HepG2 (cell line): ENCODE results near the gene IL5RA. TPM values are rescaled to one million over a fixed set of nuclear protein-coding genes. Genes with fewer than 3 reads are reported as not detected.

ENCODE experiments used
- ATAC-seq: fragments of 200-7000 bp; cut with Tn5 transposase; 3 replicates; pipeline ENCODE4 v1.9.1; 2020; ENCODE audit warnings: mild to moderate bottlenecking, moderate library complexity
- BruUV-seq: library from RNA; stranded (reverse); fragments of 400-500 nt; replicated peaks from 2 replicates; lab custom pipeline; 2021; lab: Mats Ljungman, UMichigan
- CTCF ChIA-PET: fragments of 300-600 bp; formaldehyde crosslinking; extraction: SDS; loops from one replicate; lab custom pipeline; 2021; ENCODE audit warnings: low total read pairs, inconsistent platforms, low intra/inter-chr PET ratio; lab: Yijun Ruan, JAX
- POLR2A ChIA-PET: fragments of 350-600 bp; sonication (Branson Sonifier 250); formaldehyde crosslinking; loops from one replicate; lab custom pipeline; 2020; ENCODE audit warnings: antibody characterized with exemption, inconsistent platforms; lab: Yijun Ruan, JAX
- DNase-seq: peaks from one replicate; pipeline ENCODE4 v3.0.0-alpha.2; 2015; ENCODE audit warnings: low spot score
- FAIRE-seq: peaks from 3 replicates; lab custom pipeline; 2011; peaks lifted over from hg19 to GRCh38; lab: Jason Lieb, UNC
- H2AFZ ChIP-seq: one replicate; pipeline ENCODE4 v1.6.1; 2011; ENCODE audit warnings: low read length, inconsistent platforms
- H3K27ac ChIP-seq: fragments of 300-600 bp; 3 replicates; pipeline ENCODE4 v1.8.0; 2011; ENCODE audit warnings: mixed run types, mild to moderate bottlenecking, mixed read lengths, low read length, inconsistent platforms; ENCODE audit not compliant: insufficient read depth; ENCODE audit errors: extremely low read length
- H3K27me3 ChIP-seq, 2 experiments: fragments of 200-600 bp in 1 of 2; 2 replicates in 1 of 2; 3 replicates in 1 of 2; pipeline versions ENCODE4 v1.6.0 to v1.8.0; 2011; ENCODE audit warnings: low read length in 2 of 2, mild to moderate bottlenecking in 2 of 2, moderate library complexity in 2 of 2, inconsistent platforms in 1 of 2; ENCODE audit not compliant: insufficient read depth in 2 of 2, control insufficient read depth in 1 of 2
- H3K36me3 ChIP-seq, 2 experiments: fragments of 200-600 bp in 1 of 2; replicated peaks in 1 of 2; 2 replicates in 1 of 2; 3 replicates in 1 of 2; pipeline versions ENCODE4 v1.5.1 to v1.8.0; 2011; ENCODE audit warnings: low read length in 2 of 2, inconsistent platforms in 1 of 2; ENCODE audit not compliant: insufficient read depth in 2 of 2, control insufficient read depth in 1 of 2
- H3K4me1 ChIP-seq: 2 replicates; pipeline ENCODE4 v1.5.1; 2012; ENCODE audit warnings: low read length, inconsistent platforms; ENCODE audit not compliant: insufficient read depth
- H3K4me2 ChIP-seq: 2 replicates; pipeline ENCODE4 v1.6.0; 2011; ENCODE audit warnings: low read depth, low read length, inconsistent platforms
- H3K4me3 ChIP-seq, 3 experiments: fragments of 200-600 bp in 1 of 3; sonication (generic), shearing (Covaris generic) in 1 of 3; replicated peaks in 1 of 3; 2 replicates each; pipeline ENCODE4 v1.5.1; 2011 to 2016; ENCODE audit warnings: low read length in 3 of 3, inconsistent platforms in 2 of 3, low read depth in 2 of 3, mild to moderate bottlenecking in 2 of 3, control low read depth in 1 of 3, mixed read lengths in 1 of 3; ENCODE audit not compliant: insufficient read depth in 1 of 3
- H3K79me2 ChIP-seq: one replicate; pipeline ENCODE4 v1.6.1; 2011; ENCODE audit warnings: low read length, inconsistent platforms; ENCODE audit not compliant: insufficient read depth
- H3K9ac ChIP-seq: 2 replicates; pipeline ENCODE4 v1.6.0; 2011; ENCODE audit warnings: mild to moderate bottlenecking, low read depth, low read length, inconsistent platforms; ENCODE audit not compliant: insufficient read depth
- H3K9me3 ChIP-seq: 2 replicates; pipeline ENCODE4 v1.5.1; 2012; ENCODE audit warnings: mild to moderate bottlenecking, low read length
- H4K20me1 ChIP-seq: 2 replicates; pipeline ENCODE4 v1.6.0; 2011; ENCODE audit warnings: inconsistent platforms, mild to moderate bottlenecking, low read length, moderate library complexity; ENCODE audit not compliant: insufficient read depth
- CENPX ChIP-seq: sonication (generic); formaldehyde crosslinking; IDR thresholded peaks from 2 replicates; pipeline ENCODE4 v1.9.0; 2021; ENCODE audit warnings: mild to moderate bottlenecking, missing genetic modification reagents, moderate library complexity
- HDAC1 ChIP-seq: sonication (generic); formaldehyde crosslinking; IDR thresholded peaks from 2 replicates; pipeline ENCODE4 v1.5.1; 2020; ENCODE audit warnings: mild to moderate bottlenecking, missing genetic modification reagents
- KLF9 ChIP-seq: IDR thresholded peaks from 2 replicates; pipeline ENCODE4 v1.6.1; 2016; ENCODE audit warnings: low read depth
- PRMT3 ChIP-seq: sonication (generic); formaldehyde crosslinking; IDR thresholded peaks from 2 replicates; pipeline ENCODE4 v1.8.1; 2022; ENCODE audit warnings: low read depth, mild to moderate bottlenecking, moderate library complexity, missing genetic modification reagents, borderline replicate concordance
- RARG ChIP-seq: sonication (generic); formaldehyde crosslinking; IDR thresholded peaks from 2 replicates; pipeline ENCODE4 v1.4.0; 2020; ENCODE audit warnings: low read depth, mild to moderate bottlenecking, missing genetic modification reagents
- SMARCC2 ChIP-seq: fragments of 450-650 bp; IDR thresholded peaks from 2 replicates; pipeline ENCODE4 v1.6.1; 2017; ENCODE audit warnings: antibody characterized with exemption, mild to moderate bottlenecking
- ZFP36 ChIP-seq: fragments of 150-350 bp; IDR thresholded peaks from 2 replicates; pipeline ENCODE4 v1.6.1; 2018; ENCODE audit warnings: borderline replicate concordance, low read length, low read depth; ENCODE audit not compliant: partially characterized antibody
- ZNF121 ChIP-seq: sonication (generic); formaldehyde crosslinking; IDR thresholded peaks from 2 replicates; pipeline ENCODE4 v1.5.0; 2020; ENCODE audit warnings: mild to moderate bottlenecking, missing genetic modification reagents
- ZNF136 ChIP-seq: sonication (generic); formaldehyde crosslinking; IDR thresholded peaks from 2 replicates; pipeline ENCODE4 v1.8.1; 2022; ENCODE audit warnings: low read depth, mild to moderate bottlenecking, moderate library complexity, missing genetic modification reagents
- ZNF510 ChIP-seq: sonication (generic); formaldehyde crosslinking; IDR thresholded peaks from 2 replicates; pipeline ENCODE4 v1.4.0; 2020; ENCODE audit warnings: low read depth, mild to moderate bottlenecking, missing genetic modification reagents
- ZNF577 ChIP-seq: sonication (generic); formaldehyde crosslinking; IDR thresholded peaks from 2 replicates; pipeline ENCODE4 v1.4.0; 2020; ENCODE audit warnings: mild to moderate bottlenecking, low read depth, missing genetic modification reagents, borderline replicate concordance
- ZNF629 ChIP-seq: sonication (generic); formaldehyde crosslinking; conservative IDR thresholded peaks from 2 replicates; pipeline ENCODE4 v1.5.0; 2020; ENCODE audit warnings: missing genetic modification reagents
- ZNF746 ChIP-seq: sonication (generic); formaldehyde crosslinking; IDR thresholded peaks from 2 replicates; pipeline ENCODE4 v1.8.0; 2022; ENCODE audit warnings: mild to moderate bottlenecking, missing genetic modification reagents
- WGBS: methylation state at CpG from one replicate; pipeline ENCODE4 v1.1.6; 2017; ENCODE audit warnings: low lambda C conversion rate; 5-methylcytosine and 5-hydroxymethylcytosine counted together
- in situ Hi-C: cut with HindIII; loops from 2 replicates; pipeline ENCODE4 v1.10.0; 2017; ENCODE audit warnings: low pct_unique_long_range_greater_than_20kb; ENCODE audit not compliant: extremely low pct_ligation_motif_present
- intact Hi-C: fragments of 100-400 bp; cut with micrococcal nuclease; formaldehyde crosslinking; loops from one replicate; pipeline ENCODE4 v1.10.0; 2022; ENCODE audit not compliant: unreplicated experiment
- polyA plus RNA-seq, 8 experiments: library from polyadenylated mRNA; depleted of rRNA in 3 of 8; stranded (reverse) in 7 of 8; unstranded in 1 of 8; fragments of >200 nt; fragmentation: Illumina TruSeq in 4 of 8; extraction: Trizol in 4 of 8; gene quantifications; 2 replicates each; pipeline versions ENCODE4 v1.2.1 to v1.2.3, GENCODE V29; 2011 to 2016; ENCODE audit warnings: low read depth in 4 of 8, missing spikeins in 1 of 8, mixed read lengths in 1 of 8; ENCODE audit not compliant: insufficient read depth in 1 of 8
- total RNA-seq, 5 experiments: library from RNA; depleted of rRNA; stranded (reverse); fragments of >200 nt; fragmentation: Illumina TruSeq; extraction: Trizol; gene quantifications; 2 replicates each; pipeline ENCODE4 v1.2.3, GENCODE V29; 2016; ENCODE audit warnings: low read depth in 1 of 5
- TF ChIP-seq, protein P1 (sequence below): sonication (generic); formaldehyde crosslinking; IDR thresholded peaks from 2 replicates; pipeline ENCODE4 v1.5.0; 2020; ENCODE audit warnings: missing genetic modification reagents
- TF ChIP-seq, protein P2 (sequence below): sonication (generic); formaldehyde crosslinking; IDR thresholded peaks from 2 replicates; pipeline ENCODE4 v1.4.0; 2020; ENCODE audit warnings: missing genetic modification reagents, borderline replicate concordance

The IL5RA gene
- total and polyA plus RNA-seq, 2 of the 13 experiments (the other 11 are each of a cell fraction or from before 2014, with no cell fraction given): not detected

DNA sequence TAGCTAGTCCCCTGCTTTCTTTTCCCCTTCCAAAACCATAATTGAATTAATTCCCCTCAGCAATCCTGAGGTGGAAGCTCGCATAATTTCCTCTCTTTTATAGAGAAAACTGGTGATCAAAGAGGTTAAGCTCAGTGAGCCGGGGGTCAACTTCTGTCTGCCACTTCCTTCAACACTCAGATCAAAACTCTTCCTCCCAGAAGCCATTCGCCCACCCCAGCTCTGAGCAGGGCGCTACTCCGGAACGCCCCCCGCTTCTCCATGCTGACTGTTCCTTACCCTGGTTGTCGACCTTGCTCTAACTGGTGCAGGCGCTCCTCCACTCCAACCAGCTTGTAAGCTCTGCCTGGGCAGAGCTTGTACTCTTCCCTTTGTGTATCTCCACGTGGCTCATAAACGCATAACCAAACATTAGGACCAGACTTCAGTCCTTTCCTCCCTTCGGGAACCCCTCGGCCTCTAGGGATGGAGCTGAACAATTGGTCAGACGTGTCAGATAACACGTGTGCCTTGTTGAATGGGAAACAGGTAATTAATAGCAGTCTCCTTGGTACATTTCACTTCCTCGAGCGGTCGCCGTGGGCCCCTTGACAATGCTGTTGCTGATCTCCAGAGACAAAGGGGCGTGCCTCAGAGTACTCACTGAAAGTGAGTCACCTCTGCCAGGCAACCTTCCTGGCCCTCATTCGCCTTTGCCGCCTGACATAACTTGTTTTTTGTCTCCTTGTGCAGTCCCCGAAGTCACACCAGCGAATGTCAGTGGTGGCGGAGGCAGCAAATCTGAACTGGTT is 71.8 kb downstream of the IL5RA start:
- Histone ChIP-seq H3K9me3 (no peaks in the 10 kb centered on the region), H3K79me2 (no peaks in the 10 kb centered on the region), H3K9ac (no peak overlapping the region), H3K4me1 (no peaks in the 10 kb centered on the region), H3K27ac (no peak overlapping the region), H3K27me3 (peaks cover 0 to 17% of the 10 kb centered on the region in 2 experiments; a peak in 3 of 5 replicates), H3K4me2 (no peak overlapping the region), H3K36me3 (no peaks in the 10 kb centered on the region), H2AFZ (no peak overlapping the region), H3K4me3 (no peak overlapping the region), H4K20me1 (no peaks in the 10 kb centered on the region)
- FAIRE-seq: no peak
- CTCF ChIA-PET: no interaction called here
- TF ChIP-seq, protein P1, sequence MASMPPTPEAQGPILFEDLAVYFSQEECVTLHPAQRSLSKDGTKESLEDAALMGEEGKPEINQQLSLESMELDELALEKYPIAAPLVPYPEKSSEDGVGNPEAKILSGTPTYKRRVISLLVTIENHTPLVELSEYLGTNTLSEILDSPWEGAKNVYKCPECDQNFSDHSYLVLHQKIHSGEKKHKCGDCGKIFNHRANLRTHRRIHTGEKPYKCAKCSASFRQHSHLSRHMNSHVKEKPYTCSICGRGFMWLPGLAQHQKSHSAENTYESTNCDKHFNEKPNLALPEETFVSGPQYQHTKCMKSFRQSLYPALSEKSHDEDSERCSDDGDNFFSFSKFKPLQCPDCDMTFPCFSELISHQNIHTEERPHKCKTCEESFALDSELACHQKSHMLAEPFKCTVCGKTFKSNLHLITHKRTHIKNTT (CRISPR knock-in tag): no peak
- TF ChIP-seq PRMT3 (CRISPR knock-in tag): no peak
- no peak for TF ChIP-seq ZNF510
- TF ChIP-seq HDAC1 (CRISPR knock-in tag): no peak
- no peak for TF ChIP-seq ZFP36
- TF ChIP-seq, protein P2, sequence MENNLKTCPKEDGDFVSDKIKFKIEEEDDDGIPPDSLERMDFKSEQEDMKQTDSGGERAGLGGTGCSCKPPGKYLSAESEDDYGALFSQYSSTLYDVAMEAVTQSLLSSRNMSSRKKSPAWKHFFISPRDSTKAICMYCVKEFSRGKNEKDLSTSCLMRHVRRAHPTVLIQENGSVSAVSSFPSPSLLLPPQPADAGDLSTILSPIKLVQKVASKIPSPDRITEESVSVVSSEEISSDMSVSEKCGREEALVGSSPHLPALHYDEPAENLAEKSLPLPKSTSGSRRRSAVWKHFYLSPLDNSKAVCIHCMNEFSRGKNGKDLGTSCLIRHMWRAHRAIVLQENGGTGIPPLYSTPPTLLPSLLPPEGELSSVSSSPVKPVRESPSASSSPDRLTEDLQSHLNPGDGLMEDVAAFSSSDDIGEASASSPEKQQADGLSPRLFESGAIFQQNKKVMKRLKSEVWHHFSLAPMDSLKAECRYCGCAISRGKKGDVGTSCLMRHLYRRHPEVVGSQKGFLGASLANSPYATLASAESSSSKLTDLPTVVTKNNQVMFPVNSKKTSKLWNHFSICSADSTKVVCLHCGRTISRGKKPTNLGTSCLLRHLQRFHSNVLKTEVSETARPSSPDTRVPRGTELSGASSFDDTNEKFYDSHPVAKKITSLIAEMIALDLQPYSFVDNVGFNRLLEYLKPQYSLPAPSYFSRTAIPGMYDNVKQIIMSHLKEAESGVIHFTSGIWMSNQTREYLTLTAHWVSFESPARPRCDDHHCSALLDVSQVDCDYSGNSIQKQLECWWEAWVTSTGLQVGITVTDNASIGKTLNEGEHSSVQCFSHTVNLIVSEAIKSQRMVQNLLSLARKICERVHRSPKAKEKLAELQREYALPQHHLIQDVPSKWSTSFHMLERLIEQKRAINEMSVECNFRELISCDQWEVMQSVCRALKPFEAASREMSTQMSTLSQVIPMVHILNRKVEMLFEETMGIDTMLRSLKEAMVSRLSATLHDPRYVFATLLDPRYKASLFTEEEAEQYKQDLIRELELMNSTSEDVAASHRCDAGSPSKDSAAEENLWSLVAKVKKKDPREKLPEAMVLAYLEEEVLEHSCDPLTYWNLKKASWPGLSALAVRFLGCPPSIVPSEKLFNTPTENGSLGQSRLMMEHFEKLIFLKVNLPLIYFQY (CRISPR knock-in tag): no peak
- no peak for TF ChIP-seq SMARCC2
- TF ChIP-seq CENPX (CRISPR knock-in tag): no peak
- TF ChIP-seq ZNF577 (CRISPR knock-in tag): no peak
- TF ChIP-seq ZNF136: no peak
- no peak for TF ChIP-seq ZNF746 (CRISPR knock-in tag)
- no peak for TF ChIP-seq RARG (CRISPR knock-in tag)
- TF ChIP-seq KLF9 (CRISPR knock-in tag): no peak
- TF ChIP-seq ZNF629 (CRISPR knock-in tag): no peak
- TF ChIP-seq ZNF121 (CRISPR knock-in tag): no peak
- 36% methylated on average over 24 of the region's 25 CpGs for WGBS
- POLR2A ChIA-PET: no interaction called here
- DNase-seq: no peak
- ATAC-seq: no peak
- in situ Hi-C loops (no loop called here), intact Hi-C loops (no loop called here)
- no TSS peak for BruUV-seq
